Measurements from ENCODE around the gene CFAP97D2.
"Not testable (repeated sequence)": the region's sequence is repeated elsewhere in the genome, so short reads cannot be mapped to it uniquely, and the experiment has no call there.

The CFAP97D2 gene

GRCh38 chr13:114143806-114144605, 35.1 kb upstream of the CFAP97D2 start:
- DNase-seq (ENCODE audit: low read depth in 1 of 2, low spot score in 1 of 2), result no peak

GRCh38 chr13:114144606-114145244, 34.3 kb upstream of the CFAP97D2 start:
- no peak for DNase-seq (ENCODE audit: low read depth in 1 of 2, low spot score in 1 of 2)

- DNase-seq (ENCODE audit: low read depth in 1 of 2, low spot score in 1 of 2), result no peak
Observed at GRCh38 chr13:114145256-114145655, 33.8 kb upstream of the CFAP97D2 start.

GRCh38 chr13:114145722-114146121, 33.3 kb upstream of the CFAP97D2 start:
- no peak for DNase-seq (ENCODE audit: low read depth in 1 of 2, low spot score in 1 of 2)

GRCh38 chr13:114146173-114146572, 32.9 kb upstream of the CFAP97D2 start:
- no peak for DNase-seq (ENCODE audit: low read depth in 1 of 2, low spot score in 1 of 2)

- no peak for DNase-seq (ENCODE audit: low read depth in 1 of 2, low spot score in 1 of 2)
Observed at GRCh38 chr13:114146629-114147028, 32.4 kb upstream of the CFAP97D2 start.

GRCh38 chr13:114147803-114148520, 31.1 kb upstream of the CFAP97D2 start:
- DNase-seq (ENCODE audit: low read depth in 1 of 2, low spot score in 1 of 2), result no peak

GRCh38 chr13:114148521-114148855, 30.6 kb upstream of the CFAP97D2 start:
- peak in 1 of 2 donors; percentile 67 for DNase-seq (ENCODE audit: low read depth in 1 of 2, low spot score in 1 of 2)

DNA sequence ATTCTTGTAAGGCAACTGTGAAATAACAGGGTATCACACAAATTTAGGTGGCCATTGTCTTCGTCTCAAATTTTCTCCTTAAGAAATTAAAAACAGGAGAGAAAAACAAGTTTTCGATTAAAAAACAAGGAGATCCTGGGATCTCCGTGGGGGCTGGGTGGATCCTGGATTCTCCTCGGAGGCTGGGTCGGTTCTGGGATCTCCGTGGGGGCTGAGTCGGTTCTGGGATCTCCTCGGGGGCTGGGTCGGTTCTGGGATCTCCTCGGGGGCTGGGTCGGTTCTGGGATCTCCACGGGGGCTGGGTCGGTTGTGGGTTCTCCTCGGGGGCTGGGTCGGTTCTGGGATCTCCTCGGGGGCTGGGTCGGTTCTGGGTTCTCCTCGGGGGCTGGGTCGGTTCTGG, 30.2 kb upstream of the CFAP97D2 start:
- not testable (repeated sequence) for DNase-seq (ENCODE audit: low read depth in 1 of 2, low spot score in 1 of 2)

DNA sequence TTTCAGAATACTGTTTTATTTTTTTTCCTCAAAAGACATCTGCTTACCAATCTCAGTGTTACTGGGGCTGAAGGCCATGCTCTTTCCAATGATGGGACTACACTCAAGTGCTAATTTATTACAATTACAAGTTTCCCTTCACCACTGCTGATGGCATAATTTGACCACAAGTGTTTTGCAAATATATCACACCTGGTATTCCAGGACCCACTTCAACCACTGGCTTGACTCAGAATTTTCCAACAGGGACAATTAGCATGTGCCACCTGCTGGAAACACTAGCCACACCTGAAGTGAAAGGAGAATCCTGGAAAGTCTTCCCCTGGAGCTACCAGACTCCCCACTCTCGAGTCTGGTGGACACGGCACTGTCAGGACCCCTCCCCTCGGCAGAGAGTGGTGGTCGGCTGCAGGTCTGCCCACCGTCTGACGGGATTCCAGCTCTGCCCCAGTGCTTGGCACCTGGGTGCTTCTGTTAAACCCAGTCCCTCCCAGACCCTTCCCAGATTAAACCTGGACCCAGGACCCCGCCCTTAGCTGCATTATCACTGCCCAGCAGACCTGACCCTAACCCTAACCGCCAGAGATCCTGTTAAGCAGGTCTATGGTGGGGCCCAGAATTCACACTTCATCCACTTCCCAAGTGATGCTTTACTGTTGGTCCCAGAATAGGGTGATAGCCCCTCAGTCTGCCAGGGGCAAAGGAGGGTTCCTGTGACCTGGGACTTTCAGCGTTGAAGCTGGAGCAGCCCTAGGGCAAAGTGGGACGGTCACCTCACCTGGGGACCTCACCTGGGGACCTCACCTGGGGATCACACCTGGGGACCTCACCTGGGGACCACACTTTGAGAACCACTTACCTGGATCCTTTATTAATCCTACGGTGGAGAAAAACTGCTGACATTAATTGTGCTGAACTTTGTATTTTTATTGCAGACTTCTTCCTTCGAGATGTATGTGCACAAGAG, 29.0 kb upstream of the CFAP97D2 start:
- DNase-seq (ENCODE audit: low read depth in 1 of 2, low spot score in 1 of 2), result no peak

- DNase-seq (ENCODE audit: low read depth in 1 of 2, low spot score in 1 of 2), result no peak
Observed at GRCh38 chr13:114151031-114151430, 28.0 kb upstream of the CFAP97D2 start.

GRCh38 chr13:114151565-114152284, 27.3 kb upstream of the CFAP97D2 start:
- no peak for DNase-seq (ENCODE audit: low read depth in 1 of 2, low spot score in 1 of 2)

- DNase-seq (ENCODE audit: low read depth in 1 of 2, low spot score in 1 of 2), result no peak
Observed at GRCh38 chr13:114152285-114152645, 26.8 kb upstream of the CFAP97D2 start.

DNA sequence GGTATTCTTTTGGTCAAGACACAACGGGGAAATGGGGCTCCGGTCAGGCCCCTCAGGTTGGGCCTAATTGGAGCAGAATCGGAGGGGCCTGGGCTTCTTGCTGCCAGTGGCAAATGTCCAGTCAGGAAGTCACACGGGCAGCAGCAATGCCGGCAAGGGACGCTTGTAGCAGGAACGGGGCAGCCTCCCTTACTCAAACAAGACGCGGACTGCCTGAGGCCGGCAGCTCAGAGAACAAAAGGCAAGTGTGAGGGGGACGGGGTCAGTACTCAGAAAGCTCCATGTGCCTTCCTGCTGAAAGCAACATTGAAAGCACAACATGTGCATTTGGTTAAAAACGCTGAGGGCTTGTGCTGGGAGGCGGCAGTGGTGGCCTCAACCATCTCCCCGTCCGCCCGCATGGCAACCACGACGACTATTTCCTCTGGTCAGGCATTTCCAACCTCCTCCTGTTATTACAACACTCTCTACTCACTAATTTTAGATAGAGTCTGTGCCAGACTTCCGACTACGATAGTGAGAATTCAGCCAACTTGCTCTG, 26.2 kb upstream of the CFAP97D2 start:
- DNase-seq (ENCODE audit: low read depth in 1 of 2, low spot score in 1 of 2), result no peak

GRCh38 chr13:114153485-114154080, 25.5 kb upstream of the CFAP97D2 start:
- no peak for DNase-seq (ENCODE audit: low read depth in 1 of 2, low spot score in 1 of 2)

DNA sequence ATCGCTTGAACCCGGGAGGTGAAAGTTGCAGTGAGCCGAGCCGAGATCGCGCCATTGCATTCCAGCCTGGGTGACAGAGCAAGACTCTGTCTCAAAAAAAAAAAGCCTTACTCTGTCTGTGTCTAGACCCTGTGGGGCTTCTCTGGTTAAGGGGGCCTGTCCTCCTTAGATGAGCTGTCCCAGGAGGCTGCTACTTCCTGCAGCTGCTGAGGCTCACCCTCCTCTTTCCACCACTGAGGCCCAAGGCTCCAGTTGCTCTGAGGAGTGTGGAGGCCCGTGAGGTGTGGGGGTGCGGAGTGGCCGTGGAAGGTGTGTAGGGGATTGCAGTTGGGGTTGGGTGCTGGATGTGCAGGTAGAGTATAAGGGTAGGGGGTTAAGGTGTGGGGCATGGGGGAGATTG, 24.6 kb upstream of the CFAP97D2 start:
- DNase-seq (ENCODE audit: low read depth in 1 of 2, low spot score in 1 of 2), result no peak

- DNase-seq (ENCODE audit: low read depth in 1 of 2, low spot score in 1 of 2), result no peak
Observed at GRCh38 chr13:114155320-114155719, 23.7 kb upstream of the CFAP97D2 start.

GRCh38 chr13:114155926-114156883, 22.9 kb upstream of the CFAP97D2 start:
- no peak for DNase-seq (ENCODE audit: low read depth in 1 of 2, low spot score in 1 of 2)

All from activated CD4-positive, alpha-beta T cell treated with anti-CD3 and anti-CD28 coated beads, Interleukin-2, amount 50 U/mL, for 24 hours (primary cell).